Amniotic epithelial cell (primary cell): Measurements from ENCODE around the gene COMTD1.

Experiments used
- DNase-seq: peaks from one replicate; pipeline ENCODE4 v3.0.0-alpha.2; 2010; ENCODE audit warnings: low read depth

The COMTD1 gene

GRCh38 chr10:75245354-75246250 is 9.8 kb upstream of the COMTD1 start:
- no peak for DNase-seq

DNA sequence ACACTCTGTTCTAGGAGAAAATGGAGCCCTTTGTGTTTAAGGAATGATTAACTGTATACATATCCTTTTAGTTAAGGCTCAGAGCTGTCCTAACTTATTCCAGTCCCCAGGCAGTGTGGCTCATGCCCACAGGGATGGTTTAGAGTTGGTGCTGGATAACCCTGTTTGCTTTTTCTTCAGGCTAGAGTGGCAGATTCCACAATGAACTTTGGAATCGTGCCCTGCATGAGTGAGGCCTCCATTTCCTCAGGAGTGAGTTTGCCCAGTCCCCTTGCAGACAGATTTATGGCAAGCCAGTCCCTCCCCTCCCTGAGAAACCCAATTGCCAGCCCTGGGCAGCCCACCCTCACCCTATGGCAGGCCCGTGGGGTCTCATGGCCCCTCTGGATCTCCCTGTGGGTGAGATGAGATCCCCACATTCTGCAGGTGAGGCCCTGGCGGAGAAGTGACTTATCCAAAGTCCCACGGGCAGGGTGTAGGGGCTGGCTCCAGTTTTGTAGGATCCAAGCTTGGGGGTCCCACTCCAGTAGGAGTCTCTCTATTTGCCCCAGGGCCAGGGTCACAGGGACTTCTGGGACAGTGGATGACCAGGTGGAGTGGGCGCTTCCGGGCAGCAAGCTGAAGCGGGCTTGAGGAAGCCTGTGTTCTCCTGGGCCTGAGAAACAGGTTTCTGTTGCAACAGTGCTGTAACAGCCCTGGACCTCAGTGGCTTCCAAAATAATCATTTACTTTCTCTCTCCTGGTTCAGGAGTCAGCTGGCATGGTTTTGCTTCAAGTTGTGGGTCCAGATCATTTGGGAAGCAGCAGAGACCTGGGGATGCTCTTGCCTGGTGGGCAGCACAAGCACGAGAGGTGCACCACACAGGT is 9.0 kb upstream of the COMTD1 start:
- no peak for DNase-seq

GRCh38 chr10:75243426-75243825 is 7.7 kb upstream of the COMTD1 start:
- DNase-seq, result no peak

DNA sequence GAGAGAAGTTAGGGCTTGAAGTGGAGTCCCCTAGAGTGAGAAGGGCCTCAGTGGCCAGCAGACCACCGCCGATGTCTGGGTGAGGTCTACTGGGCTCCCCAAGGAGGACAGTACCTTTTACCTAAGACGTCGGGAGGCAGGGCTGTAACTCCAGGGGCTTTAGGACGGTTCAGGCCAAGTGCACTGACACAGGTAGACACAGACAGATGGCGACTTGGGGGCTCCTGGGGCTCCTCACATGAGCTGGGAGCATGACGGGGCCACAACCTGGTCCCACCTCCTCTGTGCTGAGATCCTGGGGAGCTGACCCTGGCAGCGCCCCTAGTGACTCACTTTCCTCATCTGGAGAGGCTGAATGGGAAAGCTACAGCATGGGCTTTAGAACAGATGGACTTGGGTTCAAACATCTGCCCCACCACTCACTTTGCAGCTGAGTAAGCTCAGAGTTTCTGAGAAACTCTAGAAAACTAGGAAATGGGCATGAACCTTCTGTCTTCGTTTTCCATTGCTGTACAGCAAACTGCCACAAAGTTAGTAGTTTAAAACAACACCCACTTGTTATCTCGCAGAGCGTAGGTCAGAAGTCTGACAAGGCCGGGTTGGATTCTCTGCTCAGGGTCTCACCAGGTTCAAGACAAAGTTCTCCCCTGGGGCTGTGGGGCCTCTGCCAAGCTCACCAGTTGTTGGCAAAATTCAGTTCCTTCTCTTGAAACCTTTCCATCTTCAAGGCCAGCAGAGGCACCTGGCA is 4.7 kb upstream of the COMTD1 start:
- no peak for DNase-seq

DNA sequence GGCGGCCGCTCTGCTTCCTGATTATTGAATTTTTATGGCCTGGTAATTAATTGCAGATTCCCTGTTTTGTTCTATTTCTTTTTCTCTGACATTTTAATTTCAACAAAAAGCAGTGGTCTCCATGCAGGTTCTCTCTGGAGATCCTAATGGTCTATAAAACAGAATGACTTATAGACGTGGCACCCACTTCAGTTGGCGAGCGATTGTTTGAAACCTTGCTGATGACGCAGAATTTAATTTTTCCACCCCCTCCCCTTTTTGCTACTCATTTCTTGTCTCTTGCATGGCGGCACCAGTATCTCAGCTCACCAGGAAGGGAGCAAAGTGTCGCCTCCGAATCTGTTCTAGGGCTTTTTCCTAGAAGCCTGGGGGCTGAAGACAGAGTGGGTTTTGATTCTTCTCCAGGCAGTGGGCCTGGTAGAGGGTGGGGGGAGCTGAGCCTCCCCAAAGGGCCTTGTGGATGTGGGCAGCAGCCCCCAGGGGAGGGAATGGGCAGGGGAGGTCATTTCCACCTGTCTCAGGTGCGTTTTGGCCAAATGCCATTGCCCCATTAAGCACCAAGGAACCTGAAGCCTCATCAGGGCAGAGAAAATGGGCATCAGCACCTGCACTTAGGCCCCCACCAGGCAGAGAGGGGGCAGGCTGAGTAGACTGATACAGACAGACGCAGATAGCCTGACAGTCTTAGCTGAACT is 3.5 kb upstream of the COMTD1 start:
- no peak for DNase-seq

GRCh38 chr10:75238182-75239095 is 2.7 kb upstream of the COMTD1 start:
- DNase-seq, result no peak

DNA sequence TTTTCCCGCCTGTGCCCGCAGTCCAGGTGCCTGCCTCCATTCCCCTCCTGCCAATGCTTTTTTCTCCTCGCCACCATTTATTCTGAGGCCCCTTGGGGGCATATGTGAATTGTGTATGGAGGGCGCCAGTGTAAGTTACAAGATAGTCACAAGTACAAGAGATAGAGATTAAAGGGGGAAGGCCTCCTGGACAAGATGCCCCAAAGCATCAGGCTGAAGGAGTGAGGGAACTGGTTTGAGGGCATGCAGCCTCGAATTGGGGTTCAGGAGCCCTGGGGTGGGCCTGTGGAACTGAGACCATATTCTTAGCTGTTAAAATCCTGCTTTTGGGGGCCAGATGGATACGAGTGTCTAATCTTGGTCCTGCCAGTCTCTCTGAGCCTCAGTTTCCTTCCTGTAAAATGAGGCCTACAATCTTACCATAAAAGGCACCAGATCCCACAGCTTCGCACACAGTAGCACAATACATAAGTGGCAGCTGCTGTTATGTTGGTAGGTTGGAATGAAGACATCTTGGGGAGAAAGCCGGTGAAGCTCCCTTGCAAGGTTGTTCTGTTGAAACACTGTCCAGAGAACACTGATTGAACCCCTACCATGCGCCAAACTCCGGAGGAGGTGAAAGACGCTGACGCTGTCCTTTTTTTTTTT is 545 bp upstream of the COMTD1 start:
- DNase-seq, result no peak

DNA sequence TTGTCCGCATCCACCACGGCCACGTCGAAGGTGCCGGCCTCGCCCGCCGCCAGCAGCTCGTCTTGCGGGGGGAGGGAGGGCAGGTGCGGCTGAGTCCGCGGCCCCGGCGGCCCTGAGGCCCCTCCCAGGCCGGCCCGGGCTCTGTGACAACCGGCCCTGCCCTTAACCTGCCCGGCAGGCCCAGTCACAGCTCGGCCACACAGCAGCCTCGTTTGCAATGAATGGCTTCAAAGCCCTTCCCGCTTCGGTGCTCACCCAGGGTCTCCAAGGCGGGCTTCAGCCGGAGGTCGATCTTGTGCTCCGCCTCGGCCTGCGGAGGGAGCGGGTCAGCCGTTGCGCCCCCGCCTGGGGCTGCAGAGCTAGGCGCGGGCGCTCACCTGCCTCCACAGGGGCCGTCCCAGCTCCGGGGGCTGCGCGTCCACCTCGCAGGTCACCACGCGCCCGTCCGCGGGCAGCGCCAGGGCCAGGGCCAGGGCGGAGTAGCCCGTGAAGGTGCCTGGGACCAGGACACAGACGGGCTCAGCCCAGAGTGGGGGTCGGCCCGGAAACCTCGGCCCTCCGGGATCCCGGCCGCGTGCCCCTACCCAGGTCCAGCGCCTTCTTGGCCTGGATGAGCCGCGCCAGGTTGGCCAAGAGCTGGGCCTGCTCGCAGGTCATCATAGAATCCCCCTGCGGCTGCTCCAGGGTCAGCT is 928 bp downstream of the COMTD1 start:
- DNase-seq, result no peak

GRCh38 chr10:75234017-75234682 is 1.6 kb downstream of the COMTD1 start:
- DNase-seq, result peak; percentile 83

DNA sequence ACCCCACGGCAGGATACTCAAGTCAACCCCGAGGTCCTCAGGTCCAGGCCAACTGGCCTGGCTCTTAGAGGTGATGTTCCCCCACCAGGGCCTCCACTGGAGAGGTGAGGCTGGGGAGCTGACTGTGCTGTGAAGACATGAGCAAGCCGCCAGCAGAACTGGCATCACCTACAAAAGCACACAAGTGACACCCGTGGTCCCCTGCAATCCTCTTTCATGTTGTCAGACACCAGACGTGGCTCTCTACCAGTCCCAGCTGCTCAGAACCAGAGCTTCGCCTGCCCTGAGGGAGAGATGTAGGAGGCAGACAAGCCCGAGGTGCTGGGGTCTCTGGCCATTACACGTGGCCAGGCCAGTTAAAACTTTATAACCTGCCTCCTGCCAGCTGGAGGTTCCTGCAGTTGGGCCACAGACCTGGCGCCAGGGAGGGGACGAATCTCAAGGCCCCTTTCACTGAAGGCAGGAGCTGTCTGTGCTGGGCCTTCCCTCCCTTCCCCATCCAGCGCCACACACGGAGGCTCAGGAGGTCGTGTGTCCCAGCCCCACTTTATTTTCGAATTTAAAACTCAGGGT is 2.2 kb downstream of the COMTD1 start:
- no peak for DNase-seq

- DNase-seq, result no peak
Observed at GRCh38 chr10:75231672-75232581, 3.8 kb downstream of the COMTD1 start.

GRCh38 chr10:75230600-75231038 is 5.1 kb downstream of the COMTD1 start:
- peak; percentile 78 for DNase-seq

DNA sequence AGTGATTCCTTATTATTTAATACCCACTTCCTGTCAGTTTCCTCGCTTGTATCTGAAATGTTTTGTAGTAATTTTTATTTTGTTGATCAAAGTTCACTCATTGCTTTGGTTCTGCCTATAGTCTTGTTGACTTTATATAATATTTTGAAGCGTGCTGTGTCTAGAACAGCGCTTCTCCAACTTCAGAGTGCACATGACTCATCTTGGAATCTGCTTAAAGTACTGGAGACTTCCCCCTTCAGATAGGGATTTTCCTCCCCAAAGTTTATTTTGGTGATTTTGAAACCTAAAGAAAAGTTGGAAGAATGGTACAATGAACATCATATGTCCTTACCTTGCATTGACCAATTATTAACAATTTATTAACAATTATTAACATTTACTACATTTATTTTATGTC is 5.8 kb downstream of the COMTD1 start:
- DNase-seq, result peak; percentile 59

DNA sequence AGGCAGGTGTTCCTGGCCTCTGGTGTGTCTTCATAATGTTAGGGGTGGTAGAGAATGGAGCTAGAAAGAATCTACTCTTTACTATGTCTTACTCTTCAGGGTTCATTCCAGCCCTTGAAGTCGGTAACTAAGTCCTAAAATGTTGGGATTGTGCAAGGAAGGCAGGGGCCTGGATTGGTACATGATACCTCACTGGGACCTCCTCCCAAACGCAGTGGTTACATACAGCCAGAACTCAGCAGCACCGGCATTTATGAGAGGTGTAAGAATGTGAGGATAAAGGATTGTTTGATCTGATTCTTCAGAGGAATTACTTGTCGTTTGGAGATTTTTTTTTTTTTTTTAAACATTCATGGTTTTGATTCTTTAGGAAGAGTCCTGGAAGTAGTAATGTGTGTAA is 6.9 kb downstream of the COMTD1 start:
- DNase-seq, result peak; percentile 19

- no peak for DNase-seq
Observed at GRCh38 chr10:75228278-75228677, 7.5 kb downstream of the COMTD1 start.

DNA sequence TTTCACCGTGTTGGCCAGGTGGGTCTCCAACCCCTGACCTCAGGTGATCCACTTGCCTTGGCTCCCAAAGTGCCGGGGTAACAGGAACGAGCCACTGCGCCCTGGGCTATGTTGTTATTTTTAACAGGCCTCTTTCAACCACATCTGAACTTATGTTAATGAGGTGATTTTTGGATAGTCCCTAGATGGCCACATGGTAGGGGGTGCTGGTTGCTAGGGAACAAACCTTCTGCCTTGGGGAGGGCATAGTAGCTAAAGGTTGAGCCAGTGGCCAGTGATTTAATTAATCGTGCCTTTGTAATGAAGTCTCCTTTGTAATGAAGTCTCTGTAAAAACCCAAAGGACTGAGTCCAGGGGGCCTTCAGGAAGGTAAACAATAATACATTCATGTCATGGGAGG is 9.1 kb downstream of the COMTD1 start:
- DNase-seq, result no peak

DNA sequence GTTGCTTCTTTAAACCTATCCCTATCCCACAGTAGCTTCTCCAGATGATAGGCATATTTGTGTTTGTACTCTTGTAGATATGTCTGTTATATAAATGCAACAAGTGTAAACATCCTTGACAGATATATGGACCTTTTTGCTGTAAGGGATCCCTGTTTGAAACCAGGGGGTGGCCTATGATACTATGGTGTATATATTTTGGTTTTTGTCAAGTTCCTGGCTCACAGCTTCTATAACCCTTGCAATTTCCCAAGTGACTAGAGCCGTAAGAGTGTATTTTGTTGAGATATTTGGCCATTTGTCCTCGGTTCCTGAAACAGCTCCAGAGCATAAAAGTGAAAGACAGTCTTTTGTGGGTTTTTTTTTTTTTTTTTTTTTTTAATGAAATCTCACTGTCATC is 9.7 kb downstream of the COMTD1 start:
- DNase-seq, result no peak
